Upper lobe of left lung (tissue), 4 donors: ENCODE results near the gene SMARCD2.

Source experiments
- POLR2A ChIP-seq, 4 donors: fragments of 450-650 bp; IDR thresholded peaks; one replicate each; pipeline ENCODE4 v1.5.1; 2016 to 2017; ENCODE audit warnings: antibody characterized with exemption in 4 of 4, mild to moderate bottlenecking in 2 of 4
- POLR2AphosphoS5 ChIP-seq, 2 donors: sonication (generic); formaldehyde crosslinking; IDR thresholded peaks; one replicate each; pipeline ENCODE4 v1.5.1; 2017; ENCODE audit warnings: antibody characterized with exemption in 2 of 2

GRCh38 chr17:63843910-63844677 is 1.6 kb upstream of the SMARCD2 start:
- TF ChIP-seq POLR2A (IDR thresholded peaks at IDR 0.05) (no peak), POLR2AphosphoS5 (IDR thresholded peaks at IDR 0.05) (no peak)
